ENCODE results near the gene DEFB131B. TPM values are rescaled to one million over a fixed set of nuclear protein-coding genes. Genes with fewer than 3 reads are reported as not detected.
A peak's percentile ranks its signal among the peaks of the same experiment; 100 is the strongest.

The DEFB131B gene
- total RNA-seq, 4 donors from 2014 or later = not detected

DNA sequence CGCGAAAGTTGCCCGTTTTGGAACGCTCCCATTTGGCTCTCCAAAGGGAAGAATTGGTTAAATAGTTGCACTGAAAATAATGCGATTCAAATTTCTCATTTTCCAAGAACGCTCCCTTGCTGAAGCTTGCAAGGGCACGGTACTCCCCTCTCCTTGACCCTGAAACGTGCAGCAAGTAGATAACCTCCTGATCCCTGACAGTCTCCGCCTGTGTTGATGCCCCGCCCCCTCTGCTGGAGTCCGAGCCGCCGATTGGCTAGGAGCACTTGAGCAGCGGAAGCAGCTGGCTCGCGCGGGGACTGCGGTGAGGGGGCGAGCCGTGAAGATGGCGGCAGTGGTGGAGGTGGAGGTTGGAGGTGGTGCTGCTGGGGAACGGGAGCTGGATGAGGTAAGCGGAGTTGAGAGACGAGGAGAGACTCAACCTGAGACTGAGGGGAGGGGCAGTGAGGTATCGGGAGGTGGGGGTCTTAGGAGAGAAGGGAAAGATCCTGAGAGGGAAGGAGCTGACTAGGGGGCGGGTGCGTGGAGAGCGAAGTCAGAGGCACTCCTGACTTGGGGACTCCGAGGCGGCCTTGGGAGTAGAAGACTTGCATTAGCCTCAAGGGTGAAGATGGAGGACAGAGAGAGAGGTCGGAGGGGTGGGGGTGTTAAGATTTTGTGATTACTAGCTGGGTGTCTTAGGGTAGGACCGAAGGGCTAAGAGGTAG lies 50.6 kb downstream of the DEFB131B start, which contains the start of gene RNF121:
TSS of gene RNF121 (plus strand) at position 310 of the 707 bp plus-strand sequence. CDS start at position 326, 16 bp downstream.
- Histone ChIP-seq H3K27ac (peak within 1 kb of the TSS; percentile 82 to 92 (median 89)), H3K4me1 (peaks cover 13 to 37% (median 18%) of the 10 kb centered on the region in 4 donors), H3K27me3 (no peaks in the 10 kb centered on the region), H3K4me3 (peak within 1 kb of the TSS; percentile 60 to 88 (median 73)), H3K36me3 (no peaks in the 10 kb centered on the region), H3K9me3 (no peaks in the 10 kb centered on the region)
- intact Hi-C loops (cut with DNase I; ENCODE audit: low total_unique reads) (no loop called here), in situ Hi-C loops (cut with MboI; ENCODE audit: low pct_ligation_motif_present in 1 of 4, low pct_unique_long_range_greater_than_20kb in 1 of 4, low sequenced_read_pairs in 3 of 4) (no loop called here)
- peak; percentile 98 for DNase-seq
- peak in 2 of 3 donors; percentile 51 to 75 for TF ChIP-seq POLR2AphosphoS5 (IDR thresholded peaks at IDR 0.05)
- TF ChIP-seq EP300 (IDR thresholded peaks at IDR 0.05; ENCODE audit: low read depth) = no peak
- TF ChIP-seq, protein P1, sequence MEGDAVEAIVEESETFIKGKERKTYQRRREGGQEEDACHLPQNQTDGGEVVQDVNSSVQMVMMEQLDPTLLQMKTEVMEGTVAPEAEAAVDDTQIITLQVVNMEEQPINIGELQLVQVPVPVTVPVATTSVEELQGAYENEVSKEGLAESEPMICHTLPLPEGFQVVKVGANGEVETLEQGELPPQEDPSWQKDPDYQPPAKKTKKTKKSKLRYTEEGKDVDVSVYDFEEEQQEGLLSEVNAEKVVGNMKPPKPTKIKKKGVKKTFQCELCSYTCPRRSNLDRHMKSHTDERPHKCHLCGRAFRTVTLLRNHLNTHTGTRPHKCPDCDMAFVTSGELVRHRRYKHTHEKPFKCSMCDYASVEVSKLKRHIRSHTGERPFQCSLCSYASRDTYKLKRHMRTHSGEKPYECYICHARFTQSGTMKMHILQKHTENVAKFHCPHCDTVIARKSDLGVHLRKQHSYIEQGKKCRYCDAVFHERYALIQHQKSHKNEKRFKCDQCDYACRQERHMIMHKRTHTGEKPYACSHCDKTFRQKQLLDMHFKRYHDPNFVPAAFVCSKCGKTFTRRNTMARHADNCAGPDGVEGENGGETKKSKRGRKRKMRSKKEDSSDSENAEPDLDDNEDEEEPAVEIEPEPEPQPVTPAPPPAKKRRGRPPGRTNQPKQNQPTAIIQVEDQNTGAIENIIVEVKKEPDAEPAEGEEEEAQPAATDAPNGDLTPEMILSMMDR (IDR thresholded peaks at IDR 0.05) = no peak
- TF ChIP-seq POLR2A (IDR thresholded peaks at IDR 0.05) = peak; percentile 70
- WGBS, 2 donors (ENCODE audit: low coverage in 1 of 2) = 1% methylated on average over 12 to 32 of the region's 32 CpGs

DNA sequence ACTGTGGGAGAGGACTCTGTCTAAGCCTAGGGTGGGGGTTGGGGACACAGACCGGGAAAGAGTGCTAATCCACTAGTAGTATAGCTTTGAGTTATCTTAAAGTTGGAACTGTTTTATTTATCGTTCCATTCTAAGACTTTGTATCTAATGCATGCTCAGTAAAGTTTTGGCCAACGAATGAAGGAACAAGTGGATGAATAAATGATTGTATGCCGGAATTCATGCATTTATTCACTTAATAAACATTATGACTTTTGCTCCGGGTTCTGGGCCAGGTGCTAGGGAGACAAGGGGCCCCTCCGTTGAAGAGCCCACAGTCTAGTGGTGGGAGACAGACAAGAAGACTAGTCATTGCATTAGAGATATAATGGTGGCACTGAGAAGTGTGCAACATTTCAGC lies 51.2 kb downstream of the DEFB131B start:
- Histone ChIP-seq H3K27ac (peak overlapping the region in 3 of 4 donors; percentile 88 to 92 (median 90)), H3K27me3 (no peaks in the 10 kb centered on the region), H3K4me3 (peak overlapping the region; percentile 60 to 88 (median 73)), H3K4me1 (peaks cover 13 to 39% (median 18%) of the 10 kb centered on the region in 4 donors), H3K9me3 (no peaks in the 10 kb centered on the region), H3K36me3 (no peaks in the 10 kb centered on the region)
- WGBS, 2 donors (ENCODE audit: low coverage in 1 of 2) = 2 to 7% methylated on average over 6 of the region's 6 CpGs
- DNase-seq = no peak
- TF ChIP-seq, protein P1 (IDR thresholded peaks at IDR 0.05) = no peak
- TF ChIP-seq POLR2A (IDR thresholded peaks at IDR 0.05) (no peak), POLR2AphosphoS5 (IDR thresholded peaks at IDR 0.05) (no peak), EP300 (IDR thresholded peaks at IDR 0.05; ENCODE audit: low read depth) (no peak)
- intact Hi-C loops (cut with DNase I; ENCODE audit: low total_unique reads) = no loop called here
- in situ Hi-C loops (cut with MboI; ENCODE audit: low pct_ligation_motif_present in 1 of 4, low pct_unique_long_range_greater_than_20kb in 1 of 4, low sequenced_read_pairs in 3 of 4) = no loop called here

DNA sequence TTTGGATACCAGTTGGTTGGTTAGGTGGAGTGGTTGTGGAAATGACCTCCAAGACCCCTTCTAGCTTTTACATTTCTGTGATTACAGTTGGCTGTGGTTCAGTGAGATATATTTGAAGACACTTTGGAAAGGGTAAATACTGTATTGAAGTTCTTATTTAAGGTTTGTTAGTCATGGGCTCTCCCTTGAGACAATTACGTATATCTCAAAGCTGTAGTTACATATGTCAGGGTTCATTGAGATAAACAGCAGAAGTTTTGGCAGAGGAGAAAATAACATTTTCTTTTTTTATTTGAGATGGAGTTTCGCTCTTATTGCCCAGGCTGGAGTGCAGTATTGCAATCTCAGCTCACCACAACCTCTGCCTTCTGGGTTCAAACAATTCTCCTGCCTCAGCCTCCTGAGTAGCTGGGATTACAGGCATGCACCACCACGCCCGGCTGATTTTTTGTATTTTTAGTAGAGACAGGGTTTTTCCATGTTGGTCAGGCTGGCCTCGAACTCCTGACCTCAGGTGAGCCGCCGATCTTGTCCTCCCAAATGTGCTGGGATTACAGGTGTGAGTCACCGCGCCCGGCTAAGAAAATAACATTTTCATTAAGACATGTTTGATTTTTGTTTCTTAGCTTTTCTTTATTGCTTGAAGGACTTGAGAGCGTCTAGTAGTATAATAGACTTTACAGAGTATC lies 52.4 kb downstream of the DEFB131B start:
- Histone ChIP-seq H3K36me3 (no peaks in the 10 kb centered on the region), H3K4me1 (peaks cover 13 to 39% (median 18%) of the 10 kb centered on the region in 4 donors), H3K27me3 (no peaks in the 10 kb centered on the region), H3K9me3 (no peaks in the 10 kb centered on the region), H3K4me3 (no peak overlapping the region), H3K27ac (no peak overlapping the region)
- 36 to 79% methylated on average over 4 to 11 of the region's 11 CpGs for WGBS, 2 donors (ENCODE audit: low coverage in 1 of 2)
- TF ChIP-seq EP300 (IDR thresholded peaks at IDR 0.05; ENCODE audit: low read depth) = no peak
- no peak for TF ChIP-seq POLR2A (IDR thresholded peaks at IDR 0.05)
- TF ChIP-seq POLR2AphosphoS5 (IDR thresholded peaks at IDR 0.05) = no peak
- TF ChIP-seq, protein P1 (IDR thresholded peaks at IDR 0.05) = no peak
- DNase-seq = no peak
- intact Hi-C loops (cut with DNase I; ENCODE audit: low total_unique reads) = no loop called here
- in situ Hi-C loops (cut with MboI; ENCODE audit: low pct_ligation_motif_present in 1 of 4, low pct_unique_long_range_greater_than_20kb in 1 of 4, low sequenced_read_pairs in 3 of 4) = no loop called here

DNA sequence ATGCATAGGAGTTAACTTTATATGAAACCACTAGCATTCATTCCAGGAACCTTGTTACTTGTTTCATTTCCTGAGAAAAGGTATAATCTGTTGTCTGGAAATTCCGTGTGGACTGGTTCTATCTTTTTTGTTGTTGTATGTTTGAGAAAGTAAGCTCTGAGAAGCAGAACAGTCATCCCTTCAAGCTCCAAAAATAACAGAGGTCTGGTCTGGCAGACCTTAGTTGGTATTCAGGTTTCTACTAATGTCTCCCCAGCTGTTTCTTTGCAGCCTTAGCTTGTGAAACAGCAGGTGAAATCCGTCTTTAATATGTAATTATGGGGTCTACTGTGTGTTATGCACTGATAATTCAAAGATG lies 53.0 kb downstream of the DEFB131B start:
- in situ Hi-C loops (cut with MboI; ENCODE audit: low pct_ligation_motif_present in 1 of 4, low pct_unique_long_range_greater_than_20kb in 1 of 4, low sequenced_read_pairs in 3 of 4) = no loop called here
- H3K4me3 ChIP-seq = no peak overlapping the region
- TF ChIP-seq, protein P1 (IDR thresholded peaks at IDR 0.05) = no peak
- TF ChIP-seq POLR2A (IDR thresholded peaks at IDR 0.05) (no peak), EP300 (IDR thresholded peaks at IDR 0.05; ENCODE audit: low read depth) (no peak), POLR2AphosphoS5 (IDR thresholded peaks at IDR 0.05) (no peak)
- H3K27ac ChIP-seq = no peak overlapping the region
- H3K36me3 ChIP-seq = no peaks in the 10 kb centered on the region
- peaks cover 13 to 39% (median 18%) of the 10 kb centered on the region in 4 donors for H3K4me1 ChIP-seq
- no peaks in the 10 kb centered on the region for H3K9me3 ChIP-seq
- no peaks in the 10 kb centered on the region for H3K27me3 ChIP-seq
- no peak for DNase-seq
- intact Hi-C loops (cut with DNase I; ENCODE audit: low total_unique reads) = no loop called here
- WGBS, 2 donors (ENCODE audit: low coverage in 1 of 2) = 63 to 88% methylated on average over 1 to 2 of the region's 2 CpGs

Data from transverse colon (tissue), 4 donors.